Liver (tissue), 9 donors: Measurements from ENCODE around the gene DES. TPM values are rescaled to one million over a fixed set of nuclear protein-coding genes. Genes with fewer than 3 reads are reported as not detected.

Experiments
- DNase-seq: peaks from one replicate; pipeline ENCODE4 v3.0.0-alpha.2; 2017; ENCODE audit warnings: low spot score
- H3K27ac ChIP-seq, 2 donors: one replicate each; pipeline ENCODE4 v1.7.0; 2013; ENCODE audit warnings: inconsistent platforms in 2 of 2, low read length in 2 of 2, control low read depth in 1 of 2, low read depth in 1 of 2, mild to moderate bottlenecking in 1 of 2
- H3K27me3 ChIP-seq, 4 donors: one replicate each; pipeline versions ENCODE4 v1.6.1 to v1.7.0; 2013; ENCODE audit warnings: low read length in 3 of 4, inconsistent platforms in 1 of 4, mild to moderate bottlenecking in 1 of 4, moderate library complexity in 1 of 4; ENCODE audit not compliant: control insufficient read depth in 4 of 4, insufficient read depth in 4 of 4
- H3K36me3 ChIP-seq, 4 donors: one replicate each; pipeline versions ENCODE4 v1.6.1 to v1.7.0; 2013; ENCODE audit warnings: low read length in 3 of 4, mild to moderate bottlenecking in 3 of 4, low read depth in 1 of 4, moderate library complexity in 1 of 4; ENCODE audit not compliant: control insufficient read depth in 4 of 4, insufficient read depth in 3 of 4
- H3K4me1 ChIP-seq, 4 donors: one replicate each; pipeline versions ENCODE4 v1.6.1 to v1.7.0; 2013; ENCODE audit warnings: low read length in 3 of 4, mild to moderate bottlenecking in 3 of 4, moderate library complexity in 1 of 4; ENCODE audit not compliant: control insufficient read depth in 4 of 4, insufficient read depth in 4 of 4
- H3K4me3 ChIP-seq, 3 donors: one replicate each; pipeline versions ENCODE4 v1.6.1 to v1.7.0; 2013; ENCODE audit warnings: low read length in 3 of 3, control low read depth in 1 of 3, low read depth in 1 of 3, mild to moderate bottlenecking in 1 of 3
- H3K9ac ChIP-seq, 2 donors: one replicate each; pipeline ENCODE4 v1.7.0; 2013; ENCODE audit warnings: low read length in 2 of 2, mild to moderate bottlenecking in 2 of 2, moderate library complexity in 2 of 2, control low read depth in 1 of 2, low read depth in 1 of 2
- H3K9me3 ChIP-seq, 4 donors: one replicate each; pipeline versions ENCODE4 v1.6.1 to v1.7.0; 2013; ENCODE audit warnings: low read length in 3 of 4; ENCODE audit not compliant: control insufficient read depth in 4 of 4
- FOXA1 ChIP-seq: IDR thresholded peaks from 2 replicates; pipeline ENCODE4 v1.6.1; 2016; ENCODE audit warnings: antibody characterized with exemption
- GABPA ChIP-seq, 2 donors: IDR thresholded peaks in 1 of 2; conservative IDR thresholded peaks in 1 of 2; 2 replicates each; pipeline ENCODE4 v1.6.1; 2016; ENCODE audit warnings: antibody characterized with exemption in 2 of 2, mild to moderate bottlenecking in 1 of 2, moderate library complexity in 1 of 2
- JUND ChIP-seq, 2 donors: IDR thresholded peaks; 2 replicates each; pipeline ENCODE4 v1.6.1; 2016; ENCODE audit warnings: antibody characterized with exemption in 2 of 2
- RAD21 ChIP-seq, 2 donors: IDR thresholded peaks; 2 replicates each; pipeline ENCODE4 v1.6.1; 2016; ENCODE audit warnings: antibody characterized with exemption in 2 of 2, mild to moderate bottlenecking in 2 of 2
- SP1 ChIP-seq: IDR thresholded peaks from 2 replicates; pipeline ENCODE4 v1.6.1; 2018; ENCODE audit warnings: antibody characterized with exemption, mild to moderate bottlenecking
- TAF1 ChIP-seq: conservative IDR thresholded peaks from 2 replicates; pipeline ENCODE4 v1.6.1; 2016; ENCODE audit warnings: antibody characterized with exemption, mild to moderate bottlenecking
- YY1 ChIP-seq: IDR thresholded peaks from 2 replicates; pipeline ENCODE4 v1.6.1; 2016; ENCODE audit warnings: antibody characterized with exemption, mild to moderate bottlenecking
- WGBS: extraction: QIAGEN DNeasy Blood & Tissue Kit; methylation state at CpG from one replicate; pipeline ENCODE4 v1.1.7; 2013; 5-methylcytosine and 5-hydroxymethylcytosine counted together
- polyA plus RNA-seq, 2 donors: library from polyadenylated mRNA; stranded (reverse) in 1 of 2; unstranded in 1 of 2; fragments of 200-250 nt in 1 of 2; fragments of >200 nt in 1 of 2; fragmentation: Nextera tagmentation in 1 of 2; extraction: Ambion mirVana in 1 of 2; gene quantifications; one replicate each; pipeline versions ENCODE4 v1.2.1 to v1.2.3, GENCODE V29; 2013 to 2015
- total RNA-seq, 2 donors: library from RNA; depleted of rRNA; stranded (reverse); fragments of >200 nt; gene quantifications; one replicate each; pipeline ENCODE4 v1.2.3, GENCODE V29; 2014
- TF ChIP-seq, protein P1 (sequence below): fragments of 150-350 bp; IDR thresholded peaks from 2 replicates; pipeline ENCODE4 v1.5.1; 2017; ENCODE audit warnings: improper control_type of control experiment, low read depth, low read length; ENCODE audit not compliant: missing input control
- TF ChIP-seq, protein P2 (sequence below): IDR thresholded peaks from 2 replicates; pipeline ENCODE4 v1.6.1; 2016; ENCODE audit warnings: antibody characterized with exemption
- TF ChIP-seq, protein P3 (sequence below): IDR thresholded peaks from 2 replicates; pipeline ENCODE4 v1.6.1; 2016; ENCODE audit warnings: antibody characterized with exemption, mild to moderate bottlenecking
- donor health status: healthy.
- donor health status: healthy.
- donor health status: healthy.
- donor health status: healthy.
- donor health status: healthy.

The DES gene
- total and polyA plus RNA-seq, 4 donors = 0.15 to 50.0 (median 3.2) TPM

DNA sequence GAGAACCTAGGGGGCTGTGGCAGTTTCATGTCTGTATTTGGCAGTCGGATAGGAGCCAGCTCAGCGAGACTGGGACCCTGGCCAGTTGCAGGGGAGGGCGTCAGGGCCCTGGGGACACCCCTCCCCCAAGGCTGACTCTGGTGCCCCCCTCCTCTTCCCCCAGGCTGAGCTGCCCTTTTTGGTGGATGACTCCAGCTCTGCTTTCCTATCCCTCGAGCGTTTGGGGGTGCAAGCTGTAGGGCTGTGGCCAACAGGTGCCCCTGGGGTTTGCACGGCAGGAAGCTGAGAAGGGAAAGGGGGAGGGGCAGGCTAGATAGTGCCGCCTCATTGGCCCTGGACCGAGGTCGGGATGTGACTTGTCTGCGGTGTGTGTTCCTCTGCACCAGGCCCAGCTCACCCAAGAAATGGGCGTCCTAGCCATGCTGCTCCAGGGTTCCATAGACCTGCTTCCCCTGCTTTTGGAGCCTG is 42.9 kb downstream of the DES start:
- no peak for DNase-seq
- 27% methylated on average over 11 of the region's 11 CpGs for WGBS
- no peaks in the 10 kb centered on the region for H3K4me1 ChIP-seq
- no peak overlapping the region for H3K27ac ChIP-seq
- no peaks in the 10 kb centered on the region for H3K36me3 ChIP-seq
- no peaks in the 10 kb centered on the region for H3K9me3 ChIP-seq
- no peak for TF ChIP-seq FOXA1
- TF ChIP-seq YY1 = no peak
- TF ChIP-seq JUND (IDR thresholded peaks at IDR 0.05) = no peak
- TF ChIP-seq TAF1 = no peak
- H3K9ac ChIP-seq = no peak overlapping the region
- H3K27me3 ChIP-seq = peaks cover 0 to 2% (median 0%) of the 10 kb centered on the region in 4 donors
- H3K4me3 ChIP-seq = no peak overlapping the region

DNA sequence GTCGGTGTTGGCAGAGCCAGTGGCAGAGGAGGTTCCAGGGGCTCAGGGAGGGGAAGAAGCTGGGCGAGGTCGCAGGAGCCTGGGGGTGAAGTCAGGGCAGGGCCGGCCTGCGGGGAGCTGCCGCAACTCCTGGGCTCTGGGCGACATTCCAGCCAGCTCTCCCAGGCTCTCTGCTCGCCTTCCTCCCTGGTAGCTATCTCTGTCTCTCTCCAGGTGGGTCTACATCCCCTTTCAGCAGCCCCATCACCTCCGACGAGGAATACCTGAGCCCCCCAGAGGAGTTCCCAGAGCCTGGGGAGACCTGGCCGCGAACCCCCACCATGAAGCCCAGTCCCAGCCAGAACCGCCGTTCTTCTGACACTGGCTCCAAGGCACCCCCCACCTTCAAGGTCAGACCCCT is 43.5 kb downstream of the DES start:
- no peaks in the 10 kb centered on the region for H3K9me3 ChIP-seq
- no peak overlapping the region for H3K4me3 ChIP-seq
- no peak for DNase-seq
- TF ChIP-seq, protein P1, sequence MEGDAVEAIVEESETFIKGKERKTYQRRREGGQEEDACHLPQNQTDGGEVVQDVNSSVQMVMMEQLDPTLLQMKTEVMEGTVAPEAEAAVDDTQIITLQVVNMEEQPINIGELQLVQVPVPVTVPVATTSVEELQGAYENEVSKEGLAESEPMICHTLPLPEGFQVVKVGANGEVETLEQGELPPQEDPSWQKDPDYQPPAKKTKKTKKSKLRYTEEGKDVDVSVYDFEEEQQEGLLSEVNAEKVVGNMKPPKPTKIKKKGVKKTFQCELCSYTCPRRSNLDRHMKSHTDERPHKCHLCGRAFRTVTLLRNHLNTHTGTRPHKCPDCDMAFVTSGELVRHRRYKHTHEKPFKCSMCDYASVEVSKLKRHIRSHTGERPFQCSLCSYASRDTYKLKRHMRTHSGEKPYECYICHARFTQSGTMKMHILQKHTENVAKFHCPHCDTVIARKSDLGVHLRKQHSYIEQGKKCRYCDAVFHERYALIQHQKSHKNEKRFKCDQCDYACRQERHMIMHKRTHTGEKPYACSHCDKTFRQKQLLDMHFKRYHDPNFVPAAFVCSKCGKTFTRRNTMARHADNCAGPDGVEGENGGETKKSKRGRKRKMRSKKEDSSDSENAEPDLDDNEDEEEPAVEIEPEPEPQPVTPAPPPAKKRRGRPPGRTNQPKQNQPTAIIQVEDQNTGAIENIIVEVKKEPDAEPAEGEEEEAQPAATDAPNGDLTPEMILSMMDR = no peak
- TF ChIP-seq, protein P2, sequence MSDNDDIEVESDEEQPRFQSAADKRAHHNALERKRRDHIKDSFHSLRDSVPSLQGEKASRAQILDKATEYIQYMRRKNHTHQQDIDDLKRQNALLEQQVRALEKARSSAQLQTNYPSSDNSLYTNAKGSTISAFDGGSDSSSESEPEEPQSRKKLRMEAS = no peak
- peaks cover 0 to 2% (median 0%) of the 10 kb centered on the region in 4 donors for H3K27me3 ChIP-seq
- H3K36me3 ChIP-seq = no peaks in the 10 kb centered on the region
- no peak overlapping the region for H3K9ac ChIP-seq
- 90% methylated on average over 14 of the region's 14 CpGs for WGBS
- H3K27ac ChIP-seq = no peak overlapping the region
- H3K4me1 ChIP-seq = no peaks in the 10 kb centered on the region

GRCh38 chr2:219462349-219462748 is 44.2 kb downstream of the DES start:
- no peak overlapping the region for H3K9ac ChIP-seq
- TF ChIP-seq GABPA (IDR thresholded peaks at IDR 0.05 in 1 of 2, conservative IDR thresholded peaks at IDR 0.05 in 1 of 2) (no peak), RAD21 (IDR thresholded peaks at IDR 0.05) (no peak), SP1 (no peak), JUND (IDR thresholded peaks at IDR 0.05) (no peak)
- TF ChIP-seq, protein P1 = no peak
- TF ChIP-seq, protein P2 = no peak
- TF ChIP-seq, protein P3, sequence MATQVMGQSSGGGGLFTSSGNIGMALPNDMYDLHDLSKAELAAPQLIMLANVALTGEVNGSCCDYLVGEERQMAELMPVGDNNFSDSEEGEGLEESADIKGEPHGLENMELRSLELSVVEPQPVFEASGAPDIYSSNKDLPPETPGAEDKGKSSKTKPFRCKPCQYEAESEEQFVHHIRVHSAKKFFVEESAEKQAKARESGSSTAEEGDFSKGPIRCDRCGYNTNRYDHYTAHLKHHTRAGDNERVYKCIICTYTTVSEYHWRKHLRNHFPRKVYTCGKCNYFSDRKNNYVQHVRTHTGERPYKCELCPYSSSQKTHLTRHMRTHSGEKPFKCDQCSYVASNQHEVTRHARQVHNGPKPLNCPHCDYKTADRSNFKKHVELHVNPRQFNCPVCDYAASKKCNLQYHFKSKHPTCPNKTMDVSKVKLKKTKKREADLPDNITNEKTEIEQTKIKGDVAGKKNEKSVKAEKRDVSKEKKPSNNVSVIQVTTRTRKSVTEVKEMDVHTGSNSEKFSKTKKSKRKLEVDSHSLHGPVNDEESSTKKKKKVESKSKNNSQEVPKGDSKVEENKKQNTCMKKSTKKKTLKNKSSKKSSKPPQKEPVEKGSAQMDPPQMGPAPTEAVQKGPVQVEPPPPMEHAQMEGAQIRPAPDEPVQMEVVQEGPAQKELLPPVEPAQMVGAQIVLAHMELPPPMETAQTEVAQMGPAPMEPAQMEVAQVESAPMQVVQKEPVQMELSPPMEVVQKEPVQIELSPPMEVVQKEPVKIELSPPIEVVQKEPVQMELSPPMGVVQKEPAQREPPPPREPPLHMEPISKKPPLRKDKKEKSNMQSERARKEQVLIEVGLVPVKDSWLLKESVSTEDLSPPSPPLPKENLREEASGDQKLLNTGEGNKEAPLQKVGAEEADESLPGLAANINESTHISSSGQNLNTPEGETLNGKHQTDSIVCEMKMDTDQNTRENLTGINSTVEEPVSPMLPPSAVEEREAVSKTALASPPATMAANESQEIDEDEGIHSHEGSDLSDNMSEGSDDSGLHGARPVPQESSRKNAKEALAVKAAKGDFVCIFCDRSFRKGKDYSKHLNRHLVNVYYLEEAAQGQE = no peak
- H3K36me3 ChIP-seq = no peaks in the 10 kb centered on the region
- DNase-seq = no peak
- peaks cover 0 to 2% (median 0%) of the 10 kb centered on the region in 4 donors for H3K27me3 ChIP-seq
- H3K4me1 ChIP-seq = no peaks in the 10 kb centered on the region
- no peak overlapping the region for H3K4me3 ChIP-seq
- no peaks in the 10 kb centered on the region for H3K9me3 ChIP-seq
- no peak overlapping the region for H3K27ac ChIP-seq
- 88% methylated on average over 9 of the region's 9 CpGs for WGBS
